ENCODE results near the gene SCN5A.

- TF ChIP-seq CTCF (IDR thresholded peaks at IDR 0.05; ENCODE audit: insufficient read depth, low read depth, low read length): no peak
- no peak for TF ChIP-seq EZH2 (IDR thresholded peaks at IDR 0.05; ENCODE audit: insufficient read depth, low read length)
These were observed 33.4 kb downstream of the SCN5A start for GRCh38 chr3:38616111-38616510.
